ENCODE data around the gene XAGE5. TPM values are rescaled to one million over a fixed set of nuclear protein-coding genes. Genes with fewer than 3 reads are reported as not detected.
"Not testable (repeated sequence)": the region's sequence is repeated elsewhere in the genome, so short reads cannot be mapped to it uniquely, and the experiment has no call there.

XAGE5 gene
- polyA plus RNA-seq (ENCODE audit: insufficient read depth in 1 of 5, insufficient read length in 5 of 5, low replicate concordance in 1 of 5) = under 1 TPM in 1 of 5 donors, not detected in 4; 0.18 TPM
- long read RNA-seq, donor 1, partial matches to known transcripts = 0 of 8 reads
- long read RNA-seq, donor 1, other reads (novel, unspliced or antisense) = 8 of 8 reads
- long read RNA-seq, donor 2 = 0 reads
- long read RNA-seq, donor 3 = 0 reads
- long read RNA-seq, donor 4 = 0 reads
- long read RNA-seq, donor 5 = 0 reads
- long read RNA-seq, donor 6 = 0 reads
- long read RNA-seq, donor 7 = 0 reads
- long read RNA-seq, donor 8 = 0 reads

- no peak for DNase-seq
Measured at GRCh38 chrX:52811065-52811625, at the start of gene XAGE5. XAGE5 (plus strand) TSS chrX:52811287; CDS start chrX:52812567, 1,280 bp downstream.

- not testable (repeated sequence) for DNase-seq
Measured at GRCh38 chrX:52765983-52766382, 45.1 kb upstream of the XAGE5 start.

GRCh38 chrX:52773504-52773903, 37.6 kb upstream of the XAGE5 start:
- DNase-seq = not testable (repeated sequence)

- DNase-seq = not testable (repeated sequence)
Measured at GRCh38 chrX:52797327-52797726, 13.8 kb upstream of the XAGE5 start, which contains the start of gene SPANXN5. SPANXN5 (minus strand) TSS chrX:52797427; CDS start chrX:52797348, 79 bp downstream.

- not testable (repeated sequence) for DNase-seq
Measured at GRCh38 chrX:52804876-52805275, 6.2 kb upstream of the XAGE5 start.

- no peak for DNase-seq
Measured at GRCh38 chrX:52819788-52820187, 8.7 kb downstream of the XAGE5 start.

GRCh38 chrX:52821079-52821760, 10.1 kb downstream of the XAGE5 start:
- DNase-seq = no peak

- no peak for DNase-seq
Measured at GRCh38 chrX:52824608-52825007, 13.5 kb downstream of the XAGE5 start.

- no peak for DNase-seq
Measured at GRCh38 chrX:52830551-52830950, 19.5 kb downstream of the XAGE5 start.

GRCh38 chrX:52839137-52839536, 28.1 kb downstream of the XAGE5 start:
- DNase-seq = no peak

GRCh38 chrX:52843619-52844018, 32.5 kb downstream of the XAGE5 start:
- DNase-seq = not testable (repeated sequence)

- no peak for DNase-seq
Measured at GRCh38 chrX:52852110-52852860, 41.2 kb downstream of the XAGE5 start.

GRCh38 chrX:52856991-52857525, 46.0 kb downstream of the XAGE5 start:
- not testable (repeated sequence) for DNase-seq

GRCh38 chrX:52865343-52865998, 54.4 kb downstream of the XAGE5 start:
- DNase-seq = no peak

Other genes with a start within 250 kb of the XAGE5 start
- gene SSX7, start 156.4 kb upstream of the XAGE5 start, polyA plus RNA-seq (ENCODE audit: insufficient read depth in 1 of 5, insufficient read length in 5 of 5, low replicate concordance in 1 of 5) = not detected
- not detected for gene SSX2, start 104.1 kb upstream of the XAGE5 start, polyA plus RNA-seq (ENCODE audit: insufficient read depth in 1 of 5, insufficient read length in 5 of 5, low replicate concordance in 1 of 5)
- gene SSX2B, start 60.0 kb upstream of the XAGE5 start, polyA plus RNA-seq (ENCODE audit: insufficient read depth in 1 of 5, insufficient read length in 5 of 5, low replicate concordance in 1 of 5) = not detected
- not detected for gene SPANXN5, start 13.9 kb upstream of the XAGE5 start, polyA plus RNA-seq (ENCODE audit: insufficient read depth in 1 of 5, insufficient read length in 5 of 5, low replicate concordance in 1 of 5)
- gene XAGE3, start 56.8 kb downstream of the XAGE5 start, polyA plus RNA-seq (ENCODE audit: insufficient read depth in 1 of 5, insufficient read length in 5 of 5, low replicate concordance in 1 of 5) = not detected
- gene FAM156B, start 86.0 kb downstream of the XAGE5 start, polyA plus RNA-seq (ENCODE audit: insufficient read depth in 1 of 5, insufficient read length in 5 of 5, low replicate concordance in 1 of 5) = 10 to 100 TPM; 16.5 to 26.5 (median 23.7) TPM
- 10 to 100 TPM; 34.2 to 48.9 (median 42.3) TPM for gene FAM156A, start 147.2 kb downstream of the XAGE5 start, polyA plus RNA-seq (ENCODE audit: insufficient read depth in 1 of 5, insufficient read length in 5 of 5, low replicate concordance in 1 of 5)
- 10 to 100 TPM; 11.9 to 18.1 (median 15.9) TPM for gene GPR173, start 237.5 kb downstream of the XAGE5 start, polyA plus RNA-seq (ENCODE audit: insufficient read depth in 1 of 5, insufficient read length in 5 of 5, low replicate concordance in 1 of 5)